Lower lobe of right lung (tissue), 2 donors: ENCODE results near the gene PSMD8. TPM values are rescaled to one million over a fixed set of nuclear protein-coding genes. Genes with fewer than 3 reads are reported as not detected.
A peak's percentile ranks its signal among the peaks of the same experiment; 100 is the strongest.

ENCODE experiments used
- ATAC-seq, 2 donors: fragments of 200-7000 bp; cut with Tn5 transposase; one replicate each; pipeline ENCODE4 v1.9.1; 2020 to 2022; ENCODE audit warnings: mild to moderate bottlenecking in 2 of 2, moderate library complexity in 2 of 2
- DNase-seq: peaks from one replicate; pipeline ENCODE4 v3.0.0-alpha.2; 2020
- H3K27ac ChIP-seq: fragments of 200-600 bp; one replicate; pipeline ENCODE4 v1.8.0; 2022
- H3K27me3 ChIP-seq: fragments of 200-600 bp; one replicate; pipeline ENCODE4 v1.8.0; 2022; ENCODE audit warnings: low read depth
- H3K36me3 ChIP-seq: fragments of 200-600 bp; one replicate; pipeline ENCODE4 v1.8.0; 2022; ENCODE audit warnings: mild to moderate bottlenecking
- H3K4me1 ChIP-seq: fragments of 200-600 bp; one replicate; pipeline ENCODE4 v1.8.0; 2022
- H3K4me3 ChIP-seq: fragments of 200-600 bp; one replicate; pipeline ENCODE4 v1.8.0; 2022; ENCODE audit warnings: mild to moderate bottlenecking
- H3K9me3 ChIP-seq: fragments of 200-600 bp; one replicate; pipeline ENCODE4 v1.8.0; 2022
- CTCF ChIP-seq: fragments of 200-600 bp; IDR thresholded peaks from one replicate; pipeline ENCODE4 v1.8.0; 2022; ENCODE audit warnings: antibody characterized with exemption, mild to moderate bottlenecking
- intact Hi-C: fragments of 100-400 bp; cut with DNase I; formaldehyde crosslinking; loops from one replicate; pipeline ENCODE4 v1.11.0; 2022
- total RNA-seq: library from RNA; stranded (reverse); fragmentation: NEBNext Ultra II Directional; extraction: Animal tissue kit (Norgen Biotek cat#: 25700); gene quantifications from one replicate; pipeline ENCODE4 v1.2.1, GENCODE V29; 2021
- donor health status: DM: no; HTN: yes; CAD: no; lungs with severe emphysema.

PSMD8 gene
- total RNA-seq, 1 donor from 2014 or later = 113 TPM

GRCh38 chr19:38430931-38431330 lies 56.6 kb downstream of the PSMD8 start:
- H3K4me3 ChIP-seq = no peak overlapping the region
- H3K4me1 ChIP-seq = no peaks in the 10 kb centered on the region
- DNase-seq = no peak
- no peak overlapping the region for H3K27ac ChIP-seq
- intact Hi-C loops = no loop called here
- H3K27me3 ChIP-seq = peaks cover 33% of the 10 kb centered on the region
- no peak for ATAC-seq
- H3K9me3 ChIP-seq = no peaks in the 10 kb centered on the region
- no peak for TF ChIP-seq CTCF
- H3K36me3 ChIP-seq = no peaks in the 10 kb centered on the region

- Histone ChIP-seq H3K27me3 (peaks cover 36% of the 10 kb centered on the region), H3K36me3 (no peaks in the 10 kb centered on the region), H3K27ac (no peak within 1 kb of the TSS), H3K4me1 (no peaks in the 10 kb centered on the region), H3K9me3 (no peaks in the 10 kb centered on the region), H3K4me3 (peak within 1 kb of the TSS; percentile 8)
- ATAC-seq (peak; percentile 74 to 85), DNase-seq (peak; percentile 79)
- intact Hi-C loops = no loop called here
- TF ChIP-seq CTCF = no peak
These were observed 58.9 kb downstream of the PSMD8 start, which contains the start of gene RYR1 for GRCh38 chr19:38433268-38433733. Gene RYR1 (plus strand): TSS chr19:38433691. CDS start chr19:38433830, 139 bp downstream.

Other genes starting within 250 kb of the PSMD8 start
- gene DPF1, start 150.3 kb upstream of the PSMD8 start, total RNA-seq = not detected
- gene PPP1R14A, start 118.2 kb upstream of the PSMD8 start, total RNA-seq = 65.0 TPM
- gene SPINT2, start 110.0 kb upstream of the PSMD8 start, total RNA-seq = 202 TPM
- 35.6 TPM for gene C19orf33, start 70.3 kb upstream of the PSMD8 start, total RNA-seq
- gene YIF1B, start 58.6 kb upstream of the PSMD8 start, total RNA-seq = 38.9 TPM
- gene KCNK6, start 54.7 kb upstream of the PSMD8 start, total RNA-seq = 11.5 TPM
- gene CATSPERG, start 38.7 kb upstream of the PSMD8 start, total RNA-seq = 10.9 TPM
- gene GGN, start 13.5 kb downstream of the PSMD8 start, total RNA-seq = 0.59 TPM
- gene SPRED3, start 14.1 kb downstream of the PSMD8 start, total RNA-seq = 0.62 TPM
- gene FAM98C, start 28.5 kb downstream of the PSMD8 start, total RNA-seq = 21.1 TPM
- gene RASGRP4, start 51.6 kb downstream of the PSMD8 start, total RNA-seq = 13.5 TPM
- 9.2 TPM for gene RYR1, start 59.1 kb downstream of the PSMD8 start, total RNA-seq
- gene MAP4K1, start 243.4 kb downstream of the PSMD8 start, total RNA-seq = 11.4 TPM
- 229 TPM for gene EIF3K, start 244.6 kb downstream of the PSMD8 start, total RNA-seq